GM18526 (cell line): Measurements from ENCODE around the gene ELMO1.

ENCODE experiments used
- POLR2A ChIP-seq: IDR thresholded peaks from 3 replicates; pipeline ENCODE4 v1.6.1; 2011; ENCODE audit not compliant: insufficient read length; ENCODE audit errors: extremely low read depth

The ELMO1 gene

DNA sequence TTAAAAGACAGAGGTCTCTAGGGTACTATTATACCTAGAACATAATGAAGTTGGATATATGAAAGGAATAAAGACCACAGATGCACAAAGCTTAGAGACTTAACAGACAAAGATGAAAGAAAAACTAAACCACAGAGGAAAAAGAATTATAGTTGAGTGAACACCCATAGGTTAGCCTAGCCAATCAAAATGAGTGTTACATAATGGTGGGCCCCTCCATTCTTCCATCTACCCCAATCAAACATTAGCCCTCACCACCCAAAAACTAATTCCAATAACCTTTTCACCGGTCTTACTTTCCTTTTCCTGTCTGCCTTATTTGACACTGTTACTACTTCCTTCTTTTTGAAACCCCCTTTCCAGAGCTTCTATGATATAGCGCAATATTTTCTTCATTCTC, 130.1 kb downstream of the ELMO1 start:
- no peak for TF ChIP-seq POLR2A

GRCh38 chr7:37315772-37316715, 132.6 kb downstream of the ELMO1 start:
- no peak for TF ChIP-seq POLR2A

DNA sequence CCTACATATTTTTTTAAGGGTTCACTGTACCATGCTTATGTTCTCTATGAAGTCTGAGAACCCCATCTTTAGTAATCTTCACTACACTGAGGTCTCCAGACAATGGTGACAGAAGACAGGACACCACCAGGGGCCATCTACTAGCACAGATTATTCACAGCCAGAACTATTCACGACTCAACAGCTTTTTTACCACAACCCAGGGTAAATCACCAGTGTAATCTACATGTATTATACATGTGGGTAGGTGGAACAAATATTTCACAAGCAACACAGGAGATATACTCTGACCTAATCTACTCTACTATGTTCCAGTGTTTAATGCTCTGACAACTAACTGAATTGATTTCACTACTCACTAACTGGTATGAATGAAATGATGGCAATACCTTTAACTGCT, 136.1 kb downstream of the ELMO1 start:
- no peak for TF ChIP-seq POLR2A

- no peak for TF ChIP-seq POLR2A
Observed at GRCh38 chr7:37311355-37311754, 137.3 kb downstream of the ELMO1 start.

DNA sequence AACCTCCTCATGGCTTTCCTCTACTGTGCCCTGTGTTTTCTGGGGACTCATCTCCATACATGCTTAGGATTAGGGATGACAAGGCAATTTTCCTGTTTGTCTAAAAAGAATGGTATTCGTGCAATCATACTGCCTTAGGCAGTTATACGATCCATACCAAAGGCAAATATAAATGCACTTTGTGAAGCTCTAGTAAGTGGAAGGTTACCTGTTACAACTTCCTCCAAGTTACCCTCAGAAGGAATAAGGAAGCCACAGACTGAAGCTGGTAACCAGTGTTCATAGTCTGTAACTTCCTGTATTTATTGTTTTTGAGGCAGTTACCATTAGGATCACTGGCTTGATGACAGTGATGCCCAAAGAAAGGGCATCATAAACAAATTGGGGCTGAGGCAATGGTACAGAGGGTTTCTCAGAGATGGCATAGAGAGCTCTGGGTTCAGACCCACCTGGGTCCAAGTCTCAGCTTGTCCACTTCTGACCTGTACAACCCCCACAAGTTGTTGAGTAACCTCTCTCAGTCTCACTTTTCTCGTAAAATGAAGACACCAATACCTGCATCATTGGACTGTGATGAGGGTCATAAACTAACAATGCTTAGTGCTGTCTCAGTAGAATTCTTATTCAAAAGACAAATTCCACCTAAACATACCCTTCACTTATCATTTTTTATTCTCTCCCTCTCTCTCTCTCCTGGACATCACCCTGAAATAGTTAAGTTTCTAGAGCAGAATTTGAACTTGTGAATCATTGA, 138.2 kb downstream of the ELMO1 start:
- TF ChIP-seq POLR2A: no peak

DNA sequence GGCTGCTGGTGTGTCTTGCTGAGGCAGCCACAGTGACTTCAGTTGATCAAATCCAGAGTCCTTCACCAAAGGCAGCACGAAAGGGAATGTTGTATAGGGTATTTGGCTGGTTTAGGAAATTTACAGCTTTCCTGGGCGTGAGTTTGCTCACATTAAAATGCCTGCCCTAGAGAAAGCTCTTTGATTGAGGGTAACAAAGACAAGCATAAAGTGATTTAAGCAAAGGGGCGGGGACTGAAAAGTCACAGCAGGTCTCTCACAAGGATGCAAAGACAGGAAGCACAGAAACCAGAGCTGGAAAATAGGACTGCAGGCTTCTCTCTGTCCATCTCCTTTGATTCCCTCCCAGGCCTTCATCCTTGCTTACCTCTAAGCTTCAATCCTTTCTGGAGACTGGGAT, 139.2 kb downstream of the ELMO1 start:
- TF ChIP-seq POLR2A: no peak

DNA sequence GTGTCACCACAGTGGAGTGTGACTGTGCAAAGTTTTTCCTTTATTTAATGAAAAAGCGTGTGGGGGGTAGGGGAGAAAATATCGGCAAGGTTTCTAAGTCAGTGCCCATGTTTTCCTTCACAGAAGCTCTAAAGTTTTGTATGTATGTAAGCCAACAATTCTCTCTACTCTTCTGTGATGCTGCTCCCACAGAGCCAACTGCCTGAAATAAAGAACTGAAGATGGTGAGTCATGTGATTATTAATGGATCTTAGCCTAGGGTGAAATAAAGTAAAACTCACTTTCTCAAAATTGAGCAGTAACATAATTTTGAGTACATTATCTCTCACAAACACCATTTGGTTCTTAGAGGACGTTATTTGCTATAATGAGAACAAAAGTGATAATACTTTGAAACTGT, 143.7 kb downstream of the ELMO1 start:
- no peak for TF ChIP-seq POLR2A

DNA sequence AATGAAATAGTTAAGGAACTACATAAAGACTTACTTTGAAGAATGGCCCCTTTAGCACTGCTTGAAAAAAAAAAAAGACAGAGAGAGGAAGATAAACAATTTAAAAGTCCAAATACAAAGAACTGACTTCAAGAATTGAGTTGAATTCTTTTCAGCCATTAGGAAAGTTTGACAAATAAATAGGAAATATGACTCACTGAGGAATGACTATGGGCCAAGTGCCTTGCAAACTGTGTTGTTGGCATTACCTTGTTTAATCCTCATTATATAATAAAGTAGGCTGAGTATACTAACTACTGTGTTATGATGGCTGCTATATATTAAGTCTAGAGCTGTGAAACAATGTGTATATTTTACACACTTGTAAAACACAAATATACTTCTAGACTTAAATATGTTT, 151.1 kb downstream of the ELMO1 start:
- TF ChIP-seq POLR2A: no peak

GRCh38 chr7:37295401-37295800, 153.3 kb downstream of the ELMO1 start:
- TF ChIP-seq POLR2A: no peak

GRCh38 chr7:37290731-37291130, 157.9 kb downstream of the ELMO1 start:
- no peak for TF ChIP-seq POLR2A

DNA sequence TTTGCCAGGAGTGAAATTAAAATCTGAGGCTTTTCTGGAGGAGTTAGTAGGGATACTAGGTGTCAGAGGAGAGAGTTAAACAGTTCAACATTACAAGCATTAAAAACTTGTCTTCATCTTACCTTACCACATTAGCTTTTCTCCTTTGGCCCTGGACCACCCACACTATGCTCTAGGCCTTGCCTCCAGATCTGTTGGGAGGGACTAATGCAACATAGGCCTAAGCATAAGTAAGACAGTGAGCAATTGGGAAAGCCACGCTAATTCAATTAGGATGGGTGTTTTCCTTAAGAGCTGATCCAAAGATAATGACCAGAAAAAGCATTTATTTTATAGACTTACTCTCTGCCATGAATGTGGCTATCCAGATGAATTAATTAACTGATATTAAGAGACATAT, 158.9 kb downstream of the ELMO1 start:
- no peak for TF ChIP-seq POLR2A

DNA sequence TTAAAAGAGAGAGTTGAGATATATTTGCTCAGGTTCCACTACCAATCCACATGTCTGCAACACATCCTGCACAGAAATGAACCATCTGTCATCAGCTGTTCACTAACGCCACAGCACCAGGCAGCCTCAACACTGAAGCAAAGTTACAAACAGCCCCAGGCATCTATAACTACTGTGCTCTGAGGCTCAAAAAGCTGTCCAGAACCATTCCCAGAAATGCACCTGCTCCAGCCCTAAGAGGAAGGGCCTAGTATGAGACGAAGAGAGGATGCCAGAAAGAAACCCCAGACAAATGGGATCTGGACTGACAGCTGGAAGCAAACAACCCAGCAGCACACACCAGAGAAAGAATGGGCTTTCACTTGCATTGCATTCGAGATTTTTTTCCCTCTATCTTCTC, 159.3 kb downstream of the ELMO1 start:
- no peak for TF ChIP-seq POLR2A

- no peak for TF ChIP-seq POLR2A
Observed at GRCh38 chr7:37287131-37287855, 161.4 kb downstream of the ELMO1 start.

DNA sequence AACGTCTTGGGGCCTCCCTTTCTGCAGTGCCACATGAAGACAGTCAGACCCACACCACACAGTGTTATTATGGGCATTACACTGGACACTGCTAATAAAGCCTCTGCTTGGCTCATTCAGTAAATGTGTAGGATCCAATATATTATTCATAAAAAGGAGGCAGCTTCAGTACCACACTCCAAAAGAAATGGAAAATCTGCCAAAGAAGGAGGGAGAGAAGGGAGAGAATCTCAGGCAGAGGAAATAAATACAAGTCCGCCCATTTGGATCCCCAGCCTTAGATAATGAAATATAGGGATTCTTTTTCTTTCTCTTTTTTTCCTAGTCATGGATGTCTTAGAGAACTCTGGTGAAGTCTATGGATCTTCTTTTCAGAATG, 162.2 kb downstream of the ELMO1 start:
- no peak for TF ChIP-seq POLR2A

DNA sequence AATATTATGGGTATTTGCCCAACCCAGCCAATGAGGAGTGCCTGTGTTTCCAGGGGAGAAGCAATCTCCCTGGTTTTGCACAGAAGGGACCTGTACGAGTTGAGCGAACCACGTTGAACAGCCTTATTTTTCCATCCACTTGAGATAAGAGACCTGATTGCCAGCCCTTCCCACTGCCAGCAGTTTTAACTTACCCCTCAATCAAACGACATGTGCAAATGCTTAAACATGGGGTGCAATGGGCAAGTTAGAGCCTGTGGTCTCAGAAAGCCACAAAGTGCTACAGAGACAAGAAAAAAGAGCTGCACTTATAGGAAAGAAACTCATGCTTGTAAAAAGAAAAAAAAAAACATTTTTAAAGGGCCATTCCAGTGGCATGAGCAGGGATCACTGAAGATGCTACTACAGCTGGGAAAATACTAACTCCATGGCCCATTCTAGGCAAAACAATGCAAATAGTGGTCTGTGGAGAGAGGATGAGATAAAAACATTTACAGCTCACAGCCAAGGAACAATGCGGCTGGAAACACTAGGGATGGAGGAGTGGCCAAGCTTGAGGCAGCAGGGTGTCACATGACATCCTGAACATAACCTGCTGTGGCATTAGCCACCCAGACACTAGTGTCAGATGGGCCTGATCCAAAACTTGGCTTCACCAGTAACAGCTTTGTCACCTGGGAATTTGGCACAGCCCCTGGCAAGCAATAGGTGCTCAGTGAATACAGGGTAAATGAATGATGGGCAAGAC, 162.8 kb downstream of the ELMO1 start:
- TF ChIP-seq POLR2A: no peak
